Duodenal mucosa (tissue), 2 donors: ENCODE results near the gene CDIPT.
A peak's percentile ranks its signal among the peaks of the same experiment; 100 is the strongest.
"Not testable (repeated sequence)": the region's sequence is repeated elsewhere in the genome, so short reads cannot be mapped to it uniquely, and the experiment has no call there.

Source experiments
- H3K27ac ChIP-seq: one replicate; pipeline ENCODE4 v1.7.0; 2013; ENCODE audit warnings: low read depth, low read length
- H3K27me3 ChIP-seq, 2 donors: one replicate each; pipeline ENCODE4 v1.7.0; 2013; ENCODE audit warnings: low read length in 2 of 2, control low read depth in 1 of 2; ENCODE audit not compliant: insufficient read depth in 2 of 2, control insufficient read depth in 1 of 2
- H3K36me3 ChIP-seq, 2 donors: one replicate each; pipeline ENCODE4 v1.7.0; 2013; ENCODE audit warnings: low read length in 2 of 2, control low read depth in 1 of 2; ENCODE audit not compliant: insufficient read depth in 2 of 2, control insufficient read depth in 1 of 2
- H3K4me1 ChIP-seq, 2 donors: one replicate each; pipeline ENCODE4 v1.7.0; 2013; ENCODE audit warnings: low read length in 2 of 2, control low read depth in 1 of 2; ENCODE audit not compliant: insufficient read depth in 2 of 2, control insufficient read depth in 1 of 2
- H3K4me3 ChIP-seq, 2 donors: one replicate each; pipeline ENCODE4 v1.7.0; 2013; ENCODE audit warnings: low read length in 2 of 2, low read depth in 1 of 2
- H3K9ac ChIP-seq, 2 donors: one replicate each; pipeline ENCODE4 v1.7.0; 2013; ENCODE audit warnings: low read length in 2 of 2, low read depth in 1 of 2
- H3K9me3 ChIP-seq, 2 donors: one replicate each; pipeline ENCODE4 v1.7.0; 2013; ENCODE audit warnings: low read length in 2 of 2, control low read depth in 1 of 2; ENCODE audit not compliant: control insufficient read depth in 1 of 2

The CDIPT gene

GRCh38 chr16:29862884-29863668, at the start of gene CDIPT:
Gene CDIPT, minus strand, starts transcription at chr16:29863226. Its CDS starts 369 bp downstream, at chr16:29862857.
- Histone ChIP-seq H3K4me3 (peak within 1 kb of the TSS; percentile 87 to 97), H3K36me3 (peaks cover 5 to 27% of the 10 kb centered on the region in 2 donors), H3K27ac (peak within 1 kb of the TSS; percentile 64), H3K4me1 (peaks cover 19 to 24% of the 10 kb centered on the region in 2 donors), H3K9me3 (no peaks in the 10 kb centered on the region), H3K27me3 (no peaks in the 10 kb centered on the region), H3K9ac (peak within 1 kb of the TSS; percentile 74 to 94)

GRCh38 chr16:29912087-29912486, 49.1 kb upstream of the CDIPT start:
- Histone ChIP-seq H3K36me3 (peaks cover 5 to 25% of the 10 kb centered on the region in 2 donors), H3K9me3 (no peaks in the 10 kb centered on the region), H3K4me3 (no peak overlapping the region), H3K27me3 (no peaks in the 10 kb centered on the region), H3K27ac (no peak overlapping the region), H3K9ac (no peak overlapping the region), H3K4me1 (no peaks in the 10 kb centered on the region)

- Histone ChIP-seq H3K9ac (no peak overlapping the region), H3K27me3 (no peaks in the 10 kb centered on the region), H3K27ac (no peak overlapping the region), H3K4me1 (no peaks in the 10 kb centered on the region), H3K4me3 (no peak overlapping the region), H3K9me3 (no peaks in the 10 kb centered on the region), H3K36me3 (peaks cover under 1 to 24% of the 10 kb centered on the region in 2 donors)
Observed at GRCh38 chr16:29911676-29912010, 48.6 kb upstream of the CDIPT start.

- no peak overlapping the region for H3K4me3 ChIP-seq
- H3K9ac ChIP-seq: no peak overlapping the region
- H3K9me3 ChIP-seq: no peaks in the 10 kb centered on the region
- peaks cover 0 to 28% of the 10 kb centered on the region in 2 donors for H3K36me3 ChIP-seq
- no peak overlapping the region for H3K27ac ChIP-seq
- H3K4me1 ChIP-seq: no peaks in the 10 kb centered on the region
- no peaks in the 10 kb centered on the region for H3K27me3 ChIP-seq
Observed at GRCh38 chr16:29910819-29911675, 48.0 kb upstream of the CDIPT start.

- not testable (repeated sequence) for H3K27me3 ChIP-seq, H3K4me3 ChIP-seq
- peaks cover 0 to 25% of the 10 kb centered on the region in 2 donors for H3K36me3 ChIP-seq
Observed at GRCh38 chr16:29909851-29910250, 46.8 kb upstream of the CDIPT start.

GRCh38 chr16:29909391-29909790, 46.4 kb upstream of the CDIPT start:
- Histone ChIP-seq H3K27ac (no peak overlapping the region), H3K9ac (no peak overlapping the region), H3K9me3 (no peaks in the 10 kb centered on the region), H3K27me3 (no peaks in the 10 kb centered on the region), H3K4me3 (no peak overlapping the region), H3K4me1 (no peaks in the 10 kb centered on the region), H3K36me3 (peaks cover 0 to 20% of the 10 kb centered on the region in 2 donors)

More at GRCh38 chr16:29909851-29910250, 46.8 kb upstream of the CDIPT start:
- H3K4me1 ChIP-seq, H3K27ac ChIP-seq, H3K9me3 ChIP-seq, H3K9ac ChIP-seq: not testable (repeated sequence)

- Histone ChIP-seq H3K27ac (no peak overlapping the region), H3K4me1 (no peaks in the 10 kb centered on the region), H3K27me3 (no peaks in the 10 kb centered on the region), H3K9me3 (no peaks in the 10 kb centered on the region), H3K4me3 (no peak overlapping the region), H3K36me3 (peaks cover 0 to 16% of the 10 kb centered on the region in 2 donors), H3K9ac (no peak overlapping the region)
Observed at GRCh38 chr16:29908719-29909220, 45.7 kb upstream of the CDIPT start.

- H3K27ac ChIP-seq: no peak overlapping the region
- H3K4me3 ChIP-seq: no peak overlapping the region
- H3K27me3 ChIP-seq: no peaks in the 10 kb centered on the region
- no peaks in the 10 kb centered on the region for H3K4me1 ChIP-seq
- H3K9ac ChIP-seq: no peak overlapping the region
- peaks cover 0 to 9% of the 10 kb centered on the region in 2 donors for H3K36me3 ChIP-seq
- H3K9me3 ChIP-seq: no peaks in the 10 kb centered on the region
Observed at GRCh38 chr16:29907973-29908372, 44.9 kb upstream of the CDIPT start.

- Histone ChIP-seq H3K4me3 (no peak overlapping the region), H3K27ac (no peak overlapping the region), H3K4me1 (no peaks in the 10 kb centered on the region), H3K9me3 (no peaks in the 10 kb centered on the region), H3K36me3 (peaks cover 0 to 9% of the 10 kb centered on the region in 2 donors), H3K9ac (no peak overlapping the region), H3K27me3 (no peaks in the 10 kb centered on the region)
Observed at GRCh38 chr16:29906520-29907244, 43.7 kb upstream of the CDIPT start.
